Measurements from ENCODE around the gene AIRE. TPM values are rescaled to one million over a fixed set of nuclear protein-coding genes. Genes with fewer than 3 reads are reported as not detected.

Gene AIRE
- total and polyA plus RNA-seq, 2 of the 13 experiments (the other 11 are each of a cell fraction or from before 2014, with no cell fraction given) = not detected

GRCh38 chr21:44297525-44298290 lies 12.0 kb downstream of the AIRE start (continued):
- no peak for TF ChIP-seq ZNF34 (CRISPR knock-in tag; IDR thresholded peaks at IDR 0.05; ENCODE audit: borderline replicate concordance)
- no peak for TF ChIP-seq ZNF280D (CRISPR knock-in tag; IDR thresholded peaks at IDR 0.05)
- TF ChIP-seq ZNF335 (CRISPR knock-in tag; IDR thresholded peaks at IDR 0.05) = no peak
- TF ChIP-seq HNRNPLL (IDR thresholded peaks at IDR 0.05; ENCODE audit: low read depth, low read length, poor library complexity, severe bottlenecking) = no peak
- no peak for TF ChIP-seq ZFP36L1 (CRISPR knock-in tag; IDR thresholded peaks at IDR 0.05)
- TF ChIP-seq FOSL1 (CRISPR knock-in tag; IDR thresholded peaks at IDR 0.05; ENCODE audit: borderline replicate concordance) = no peak
- TF ChIP-seq, protein P1, sequence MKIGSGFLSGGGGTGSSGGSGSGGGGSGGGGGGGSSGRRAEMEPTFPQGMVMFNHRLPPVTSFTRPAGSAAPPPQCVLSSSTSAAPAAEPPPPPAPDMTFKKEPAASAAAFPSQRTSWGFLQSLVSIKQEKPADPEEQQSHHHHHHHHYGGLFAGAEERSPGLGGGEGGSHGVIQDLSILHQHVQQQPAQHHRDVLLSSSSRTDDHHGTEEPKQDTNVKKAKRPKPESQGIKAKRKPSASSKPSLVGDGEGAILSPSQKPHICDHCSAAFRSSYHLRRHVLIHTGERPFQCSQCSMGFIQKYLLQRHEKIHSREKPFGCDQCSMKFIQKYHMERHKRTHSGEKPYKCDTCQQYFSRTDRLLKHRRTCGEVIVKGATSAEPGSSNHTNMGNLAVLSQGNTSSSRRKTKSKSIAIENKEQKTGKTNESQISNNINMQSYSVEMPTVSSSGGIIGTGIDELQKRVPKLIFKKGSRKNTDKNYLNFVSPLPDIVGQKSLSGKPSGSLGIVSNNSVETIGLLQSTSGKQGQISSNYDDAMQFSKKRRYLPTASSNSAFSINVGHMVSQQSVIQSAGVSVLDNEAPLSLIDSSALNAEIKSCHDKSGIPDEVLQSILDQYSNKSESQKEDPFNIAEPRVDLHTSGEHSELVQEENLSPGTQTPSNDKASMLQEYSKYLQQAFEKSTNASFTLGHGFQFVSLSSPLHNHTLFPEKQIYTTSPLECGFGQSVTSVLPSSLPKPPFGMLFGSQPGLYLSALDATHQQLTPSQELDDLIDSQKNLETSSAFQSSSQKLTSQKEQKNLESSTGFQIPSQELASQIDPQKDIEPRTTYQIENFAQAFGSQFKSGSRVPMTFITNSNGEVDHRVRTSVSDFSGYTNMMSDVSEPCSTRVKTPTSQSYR (CRISPR knock-in tag; IDR thresholded peaks at IDR 0.05; ENCODE audit: borderline replicate concordance) = no peak
- TF ChIP-seq STAT5B (CRISPR knock-in tag; IDR thresholded peaks at IDR 0.05) = no peak
- no peak for TF ChIP-seq ZBTB43 (CRISPR knock-in tag; conservative IDR thresholded peaks at IDR 0.05)
- TF ChIP-seq, protein P2, sequence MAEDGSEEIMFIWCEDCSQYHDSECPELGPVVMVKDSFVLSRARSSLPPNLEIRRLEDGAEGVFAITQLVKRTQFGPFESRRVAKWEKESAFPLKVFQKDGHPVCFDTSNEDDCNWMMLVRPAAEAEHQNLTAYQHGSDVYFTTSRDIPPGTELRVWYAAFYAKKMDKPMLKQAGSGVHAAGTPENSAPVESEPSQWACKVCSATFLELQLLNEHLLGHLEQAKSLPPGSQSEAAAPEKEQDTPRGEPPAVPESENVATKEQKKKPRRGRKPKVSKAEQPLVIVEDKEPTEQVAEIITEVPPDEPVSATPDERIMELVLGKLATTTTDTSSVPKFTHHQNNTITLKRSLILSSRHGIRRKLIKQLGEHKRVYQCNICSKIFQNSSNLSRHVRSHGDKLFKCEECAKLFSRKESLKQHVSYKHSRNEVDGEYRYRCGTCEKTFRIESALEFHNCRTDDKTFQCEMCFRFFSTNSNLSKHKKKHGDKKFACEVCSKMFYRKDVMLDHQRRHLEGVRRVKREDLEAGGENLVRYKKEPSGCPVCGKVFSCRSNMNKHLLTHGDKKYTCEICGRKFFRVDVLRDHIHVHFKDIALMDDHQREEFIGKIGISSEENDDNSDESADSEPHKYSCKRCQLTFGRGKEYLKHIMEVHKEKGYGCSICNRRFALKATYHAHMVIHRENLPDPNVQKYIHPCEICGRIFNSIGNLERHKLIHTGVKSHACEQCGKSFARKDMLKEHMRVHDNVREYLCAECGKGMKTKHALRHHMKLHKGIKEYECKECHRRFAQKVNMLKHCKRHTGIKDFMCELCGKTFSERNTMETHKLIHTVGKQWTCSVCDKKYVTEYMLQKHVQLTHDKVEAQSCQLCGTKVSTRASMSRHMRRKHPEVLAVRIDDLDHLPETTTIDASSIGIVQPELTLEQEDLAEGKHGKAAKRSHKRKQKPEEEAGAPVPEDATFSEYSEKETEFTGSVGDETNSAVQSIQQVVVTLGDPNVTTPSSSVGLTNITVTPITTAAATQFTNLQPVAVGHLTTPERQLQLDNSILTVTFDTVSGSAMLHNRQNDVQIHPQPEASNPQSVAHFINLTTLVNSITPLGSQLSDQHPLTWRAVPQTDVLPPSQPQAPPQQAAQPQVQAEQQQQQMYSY (CRISPR knock-in tag; IDR thresholded peaks at IDR 0.05) = no peak
- TF ChIP-seq TMF1 (CRISPR knock-in tag; IDR thresholded peaks at IDR 0.05; ENCODE audit: low read depth) = no peak
- no peak for TF ChIP-seq ZNF382 (CRISPR knock-in tag; IDR thresholded peaks at IDR 0.05; ENCODE audit: borderline replicate concordance)
- no peak for TF ChIP-seq ZNF253 (CRISPR knock-in tag; IDR thresholded peaks at IDR 0.05; ENCODE audit: borderline replicate concordance)
- no peak for TF ChIP-seq GABPB1 (CRISPR knock-in tag; IDR thresholded peaks at IDR 0.05)
- no peak for TF ChIP-seq RFX1 (IDR thresholded peaks at IDR 0.05)
- TF ChIP-seq NCOA2 (CRISPR knock-in tag; IDR thresholded peaks at IDR 0.05) = no peak
- TF ChIP-seq PITX1 (CRISPR knock-in tag; IDR thresholded peaks at IDR 0.05) = peak; percentile 24; the same call in 1 of the 2 replicates
- TF ChIP-seq GZF1 (CRISPR knock-in tag; IDR thresholded peaks at IDR 0.05) = no peak
- TF ChIP-seq ZNF773 (CRISPR knock-in tag; IDR thresholded peaks at IDR 0.05; ENCODE audit: borderline replicate concordance) = no peak

Measured in HepG2 (cell line).